DMS79 (cell line): Measurements from ENCODE around the gene EIF2S3B.

Experiments
- DNase-seq: peaks from one replicate; lab custom pipeline; 2025; lab: John Stamatoyannopoulos, UW

Gene EIF2S3B

GRCh38 chr12:10554228-10554755 lies 48.6 kb downstream of the EIF2S3B start:
- DNase-seq = no peak

GRCh38 chr12:10554756-10555481 lies 49.2 kb downstream of the EIF2S3B start:
- DNase-seq = no peak

GRCh38 chr12:10557329-10557728 lies 51.6 kb downstream of the EIF2S3B start:
- DNase-seq = no peak

DNA sequence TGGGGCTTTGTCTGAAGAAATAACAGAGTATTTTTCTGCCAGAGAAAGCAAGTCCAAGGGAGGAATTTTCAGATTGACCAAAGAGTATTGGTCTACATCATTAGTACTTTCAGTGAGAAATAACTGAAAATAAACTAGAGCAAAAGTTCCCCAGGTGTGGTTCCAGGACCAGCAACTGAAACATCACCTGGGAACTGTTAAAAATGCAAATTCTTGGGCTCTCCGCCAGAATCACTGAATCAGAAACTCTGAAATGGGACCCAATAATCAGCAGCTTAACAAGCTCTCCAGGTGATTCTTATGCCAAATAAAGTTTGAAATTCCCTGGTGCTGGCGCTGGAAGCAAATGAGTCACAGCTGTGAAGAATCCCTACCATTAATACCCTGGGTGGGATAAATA lies 52.1 kb downstream of the EIF2S3B start:
- DNase-seq = no peak
